Epithelial cell of proximal tubule (primary cell): ENCODE measurements around the gene ARID1A. TPM values are rescaled to one million over a fixed set of nuclear protein-coding genes. Genes with fewer than 3 reads are reported as not detected.
"Not testable (repeated sequence)": the region's sequence is repeated elsewhere in the genome, so short reads cannot be mapped to it uniquely, and the experiment has no call there.

Source experiments
- DNase-seq: peaks from one replicate; pipeline ENCODE4 v3.0.0-alpha.2; 2011; ENCODE audit warnings: low read depth
- H3K4me3 ChIP-seq: 2 replicates; pipeline ENCODE4 v1.5.1; 2011; ENCODE audit warnings: low read depth, mild to moderate bottlenecking, low read length
- CTCF ChIP-seq: conservative IDR thresholded peaks from 2 replicates; pipeline ENCODE4 v1.5.1; 2012; ENCODE audit warnings: low read depth, mild to moderate bottlenecking, low read length
- total RNA-seq: library from RNA; depleted of rRNA; stranded (reverse); fragments of >200 nt; gene quantifications from 2 replicates; pipeline ENCODE4 v1.2.3, GENCODE V29; 2015

The ARID1A gene
- total RNA-seq, 1 donor from 2014 or later = 25.2 TPM

GRCh38 chr1:26719205-26719604 lies 23.4 kb downstream of the ARID1A start:
- peak; percentile 28 for TF ChIP-seq CTCF
- no peak overlapping the region for H3K4me3 ChIP-seq
- DNase-seq = no peak

GRCh38 chr1:26721669-26722355 lies 26.0 kb downstream of the ARID1A start:
- H3K4me3 ChIP-seq = no peak overlapping the region
- no peak for TF ChIP-seq CTCF
- no peak for DNase-seq

GRCh38 chr1:26723013-26723991 lies 27.5 kb downstream of the ARID1A start:
- peak overlapping the region; percentile 7 for H3K4me3 ChIP-seq
- peak; percentile 73 for DNase-seq
- TF ChIP-seq CTCF = no peak

GRCh38 chr1:26724118-26724517 lies 28.3 kb downstream of the ARID1A start:
- H3K4me3 ChIP-seq = no peak overlapping the region
- no peak for DNase-seq
- no peak for TF ChIP-seq CTCF

- DNase-seq = no peak
- no peak overlapping the region for H3K4me3 ChIP-seq
- no peak for TF ChIP-seq CTCF
These were observed 29.1 kb downstream of the ARID1A start for GRCh38 chr1:26724926-26725325.

GRCh38 chr1:26725904-26726303 lies 30.1 kb downstream of the ARID1A start:
- not testable (repeated sequence) for H3K4me3 ChIP-seq, DNase-seq

- DNase-seq = no peak
- no peak overlapping the region for H3K4me3 ChIP-seq
- no peak for TF ChIP-seq CTCF
These were observed 31.0 kb downstream of the ARID1A start for GRCh38 chr1:26726784-26727183.
